Glutamatergic neuron (in vitro differentiated cells): ENCODE data around the gene CENPB. TPM values are rescaled to one million over a fixed set of nuclear protein-coding genes. Genes with fewer than 3 reads are reported as not detected.

ENCODE experiments used
- DNase-seq: peaks from one replicate; pipeline ENCODE4 v3.0.0; 2022
- H3K27ac Mint-ChIP-seq: one replicate; pipeline ENCODE4 v1.8.0; 2020; ENCODE audit warnings: mild to moderate bottlenecking, mixed read lengths, inconsistent platforms; ENCODE audit not compliant: unreplicated experiment
- H3K27me3 Mint-ChIP-seq: one replicate; pipeline ENCODE4 v1.8.0; 2020; ENCODE audit warnings: mild to moderate bottlenecking, moderate library complexity, mixed read lengths, inconsistent platforms; ENCODE audit not compliant: unreplicated experiment
- H3K36me3 Mint-ChIP-seq: one replicate; pipeline ENCODE4 v1.8.0; 2020; ENCODE audit warnings: mild to moderate bottlenecking, mixed read lengths, inconsistent platforms; ENCODE audit not compliant: unreplicated experiment
- H3K4me1 Mint-ChIP-seq: one replicate; pipeline ENCODE4 v1.8.0; 2020; ENCODE audit warnings: mild to moderate bottlenecking, low read depth, mixed read lengths, inconsistent platforms; ENCODE audit not compliant: unreplicated experiment
- H3K4me3 Mint-ChIP-seq: one replicate; pipeline ENCODE4 v1.8.0; 2020; ENCODE audit warnings: mild to moderate bottlenecking, mixed read lengths, inconsistent platforms; ENCODE audit not compliant: unreplicated experiment
- H3K9me3 Mint-ChIP-seq: one replicate; pipeline ENCODE4 v1.8.0; 2020; ENCODE audit warnings: mild to moderate bottlenecking, moderate library complexity, mixed read lengths, inconsistent platforms; ENCODE audit not compliant: unreplicated experiment
- CTCF ChIP-seq: fragments of 200-600 bp; sonication (generic); IDR thresholded peaks from one replicate; pipeline ENCODE4 v1.5.0; 2021; ENCODE audit not compliant: partially characterized antibody, unreplicated experiment
- total RNA-seq: library from RNA; stranded (reverse); fragmentation: NEBNext Ultra II Directional; extraction: Animal tissue kit (Norgen Biotek cat#: 25700); gene quantifications from one replicate; pipeline ENCODE4 v1.2.1, GENCODE V29; 2021; ENCODE audit not compliant: unreplicated experiment

Gene CENPB
- total RNA-seq, 1 donor from 2014 or later, result 47.1 TPM

GRCh38 chr20:3759884-3760283 lies 26.7 kb downstream of the CENPB start:
- no peak for TF ChIP-seq CTCF
- Mint-ChIP-seq H3K27me3 (peaks cover 3% of the 10 kb centered on the region), H3K27ac (no peak overlapping the region), H3K9me3 (peaks cover 5% of the 10 kb centered on the region), H3K4me3 (no peak overlapping the region), H3K36me3 (peaks cover 4% of the 10 kb centered on the region), H3K4me1 (peaks cover 8% of the 10 kb centered on the region)
- DNase-seq, result no peak

DNA sequence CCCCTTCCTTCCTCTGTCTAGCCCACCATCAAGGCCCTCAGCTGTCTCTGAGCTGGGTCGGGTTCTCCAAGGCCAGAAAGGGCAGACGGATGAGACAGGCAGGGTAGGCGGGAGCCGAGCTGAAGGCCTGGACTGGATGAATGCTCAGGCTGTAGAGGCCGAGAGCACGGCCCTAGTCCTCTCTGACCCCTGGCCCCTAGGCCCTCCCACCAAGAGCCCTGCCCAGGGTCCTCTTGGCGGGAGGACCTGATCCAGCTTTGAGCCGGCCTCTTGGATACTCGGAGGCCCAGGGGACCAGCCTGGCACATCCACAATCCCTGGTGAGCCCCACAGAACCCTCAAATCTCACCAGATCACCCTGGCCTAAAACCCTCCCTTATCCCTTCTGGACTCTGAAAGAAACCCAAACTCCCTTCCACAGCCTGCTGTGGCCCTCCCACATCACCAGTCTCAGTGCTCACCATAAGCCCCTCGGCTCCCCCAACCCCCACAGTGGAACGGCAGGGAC lies 27.2 kb downstream of the CENPB start:
- H3K9me3 Mint-ChIP-seq, result peaks cover 5% of the 10 kb centered on the region
- TF ChIP-seq CTCF, result no peak
- H3K4me3 Mint-ChIP-seq, result no peak overlapping the region
- peaks cover 4% of the 10 kb centered on the region for H3K36me3 Mint-ChIP-seq
- no peak for DNase-seq
- H3K27me3 Mint-ChIP-seq, result peaks cover 3% of the 10 kb centered on the region
- H3K27ac Mint-ChIP-seq, result no peak overlapping the region
- peaks cover 6% of the 10 kb centered on the region for H3K4me1 Mint-ChIP-seq

- peaks cover 4% of the 10 kb centered on the region for H3K4me1 Mint-ChIP-seq
- no peak for DNase-seq
These were observed 28.0 kb downstream of the CENPB start for GRCh38 chr20:3758566-3758965.

GRCh38 chr20:3757268-3757667 lies 29.3 kb downstream of the CENPB start:
- no peak overlapping the region for H3K4me3 Mint-ChIP-seq
- peaks cover 6% of the 10 kb centered on the region for H3K27me3 Mint-ChIP-seq
- TF ChIP-seq CTCF, result no peak
- DNase-seq, result no peak
- H3K27ac Mint-ChIP-seq, result no peak overlapping the region
- peaks cover 4% of the 10 kb centered on the region for H3K36me3 Mint-ChIP-seq
- peaks cover 3% of the 10 kb centered on the region for H3K4me1 Mint-ChIP-seq
- peaks cover 7% of the 10 kb centered on the region for H3K9me3 Mint-ChIP-seq

More at GRCh38 chr20:3758566-3758965, 28.0 kb downstream of the CENPB start:
- peaks cover 3% of the 10 kb centered on the region for H3K27me3 Mint-ChIP-seq
- no peak for TF ChIP-seq CTCF
- no peak overlapping the region for H3K27ac Mint-ChIP-seq
- H3K9me3 Mint-ChIP-seq, result peaks cover 5% of the 10 kb centered on the region
- H3K4me3 Mint-ChIP-seq, result no peak overlapping the region
- peaks cover 4% of the 10 kb centered on the region for H3K36me3 Mint-ChIP-seq

DNA sequence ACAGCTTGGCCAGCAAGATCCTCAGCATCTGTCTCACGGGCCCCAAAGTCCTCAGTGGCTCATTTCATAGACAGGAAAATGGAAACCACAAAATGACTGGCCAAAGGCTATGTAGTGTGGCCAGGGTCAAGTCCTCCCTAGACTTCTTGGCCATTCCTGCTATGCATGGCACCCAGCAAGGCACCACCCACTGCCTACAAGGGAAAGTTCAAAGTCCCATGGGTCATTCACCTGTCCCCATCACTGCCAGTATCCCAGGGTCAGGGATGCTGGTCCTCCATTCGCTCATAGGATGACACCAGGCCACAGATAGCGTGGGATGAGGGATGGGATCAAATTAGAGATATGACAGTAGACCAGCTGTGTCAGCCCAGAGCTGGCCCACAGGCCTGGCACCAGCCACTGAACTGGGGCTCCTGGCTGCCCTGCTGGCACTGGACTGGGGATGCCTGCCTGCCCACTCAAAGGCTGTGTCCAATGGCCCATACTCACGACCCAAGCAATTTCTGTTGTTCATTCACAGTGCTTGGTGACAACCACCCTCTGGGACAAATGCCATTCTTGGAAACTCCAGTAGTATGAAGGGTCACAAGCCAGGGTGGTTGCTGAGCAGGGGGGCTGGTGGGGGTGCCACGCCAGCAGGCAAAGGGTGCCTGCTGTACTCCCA lies 30.6 kb downstream of the CENPB start:
- DNase-seq, result no peak
- peaks cover 3% of the 10 kb centered on the region for H3K4me1 Mint-ChIP-seq
- peaks cover 7% of the 10 kb centered on the region for H3K9me3 Mint-ChIP-seq
- H3K27me3 Mint-ChIP-seq, result peaks cover 7% of the 10 kb centered on the region
- H3K4me3 Mint-ChIP-seq, result no peak overlapping the region
- H3K36me3 Mint-ChIP-seq, result peaks cover 4% of the 10 kb centered on the region
- H3K27ac Mint-ChIP-seq, result no peak overlapping the region
- no peak for TF ChIP-seq CTCF
